Kidney tubule cell (primary cell): ENCODE data around the gene CADPS2.

Source experiments
- DNase-seq: peaks from one replicate; pipeline ENCODE4 v3.0.0-alpha.2; 2018; ENCODE audit warnings: low spot score

Gene CADPS2

DNA sequence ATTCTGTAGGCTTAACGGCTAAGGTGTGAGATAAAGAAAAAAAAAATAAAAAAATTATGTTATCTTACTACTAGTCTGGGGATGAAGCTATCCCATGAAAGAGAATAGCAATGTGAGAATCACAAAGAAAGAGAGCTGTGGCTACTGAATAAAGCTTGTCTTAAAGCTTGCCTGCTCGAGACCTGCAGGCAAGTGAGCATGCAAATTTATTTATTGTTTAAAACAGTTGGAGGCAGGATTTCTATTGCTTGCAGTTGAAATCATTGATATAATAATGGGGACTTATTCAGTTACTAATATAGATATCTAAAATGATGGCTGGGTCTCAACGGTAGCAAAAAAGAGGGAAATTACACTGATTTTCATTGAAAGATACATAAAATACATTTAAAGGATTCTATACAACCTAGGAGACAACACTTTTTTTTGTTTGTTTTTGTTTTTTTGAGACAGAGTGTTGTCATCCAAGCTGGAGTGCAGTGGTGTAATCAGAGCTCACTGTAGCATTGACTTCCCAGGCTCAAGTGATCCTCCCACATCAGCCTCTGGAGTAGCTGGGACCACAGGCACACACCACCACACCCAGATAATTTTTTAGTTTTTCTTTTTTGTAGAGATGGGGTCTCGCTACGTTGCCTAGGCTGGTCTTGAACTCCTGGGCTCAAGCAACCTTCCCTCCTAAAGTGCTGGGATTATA lies 437.2 kb downstream of the CADPS2 start:
- no peak for DNase-seq

GRCh38 chr7:122442929-122443328 lies 443.3 kb downstream of the CADPS2 start:
- no peak for DNase-seq

DNA sequence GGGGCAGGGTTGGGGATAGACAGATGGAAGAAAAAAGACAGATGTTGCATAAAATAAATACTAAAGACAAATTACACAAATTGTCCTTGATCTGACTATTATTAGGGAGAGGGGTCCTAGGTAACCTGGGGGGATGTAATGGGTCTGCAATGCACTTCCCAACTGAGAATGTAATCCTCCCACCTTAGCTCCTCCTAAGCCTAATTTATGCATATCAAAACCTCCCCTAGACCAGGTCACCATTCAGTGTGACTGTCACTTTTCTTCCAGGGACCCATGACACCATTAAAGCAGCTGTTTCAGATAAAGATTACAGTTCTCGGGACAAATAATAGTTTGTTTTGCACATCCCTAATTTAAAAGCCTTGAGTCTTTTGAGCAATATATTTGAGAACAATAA lies 447.8 kb downstream of the CADPS2 start:
- DNase-seq = no peak

- no peak for DNase-seq
Measured at GRCh38 chr7:122438006-122438405, 448.3 kb downstream of the CADPS2 start.

DNA sequence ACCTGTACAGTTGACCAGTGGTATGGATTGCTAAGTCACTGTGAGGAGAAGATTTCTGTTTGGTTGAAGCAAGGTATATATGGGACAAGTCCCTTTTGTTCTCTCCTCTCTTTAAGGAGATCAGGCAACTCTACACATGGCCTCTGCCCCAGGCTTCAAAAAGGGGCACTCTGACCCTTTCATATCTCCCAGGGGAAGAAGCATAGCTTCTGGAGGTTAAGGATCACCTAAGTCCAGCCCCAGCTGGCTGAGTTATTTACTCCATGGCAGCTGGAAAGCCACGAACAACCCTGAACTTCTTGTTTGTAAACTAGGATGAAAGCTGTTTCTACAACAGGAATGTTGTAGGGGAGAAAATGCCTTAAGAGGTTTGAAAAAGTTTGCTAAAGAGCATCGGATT lies 452.5 kb downstream of the CADPS2 start:
- DNase-seq = no peak

- DNase-seq = no peak
Measured at GRCh38 chr7:122430710-122431109, 455.6 kb downstream of the CADPS2 start.

DNA sequence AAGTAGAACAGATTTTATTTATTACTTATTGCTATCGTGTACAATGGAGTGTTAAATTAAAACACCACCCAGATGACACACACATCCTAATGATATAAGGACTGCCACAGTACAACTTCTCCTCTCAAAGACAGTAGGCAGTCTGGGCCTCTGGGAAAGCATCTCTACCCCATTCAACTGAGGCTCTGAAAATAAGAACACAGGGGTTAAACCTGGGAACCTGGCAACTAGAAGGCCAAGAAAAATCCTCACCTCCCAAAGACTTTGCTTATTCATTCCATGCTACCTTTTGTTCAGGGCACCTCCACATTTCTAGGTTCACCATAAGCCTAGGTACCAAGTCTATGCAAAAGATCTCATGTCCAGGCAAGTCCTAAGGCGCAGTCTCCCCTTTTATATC lies 456.3 kb downstream of the CADPS2 start:
- no peak for DNase-seq

GRCh38 chr7:122425731-122426130 lies 460.5 kb downstream of the CADPS2 start:
- DNase-seq = no peak

DNA sequence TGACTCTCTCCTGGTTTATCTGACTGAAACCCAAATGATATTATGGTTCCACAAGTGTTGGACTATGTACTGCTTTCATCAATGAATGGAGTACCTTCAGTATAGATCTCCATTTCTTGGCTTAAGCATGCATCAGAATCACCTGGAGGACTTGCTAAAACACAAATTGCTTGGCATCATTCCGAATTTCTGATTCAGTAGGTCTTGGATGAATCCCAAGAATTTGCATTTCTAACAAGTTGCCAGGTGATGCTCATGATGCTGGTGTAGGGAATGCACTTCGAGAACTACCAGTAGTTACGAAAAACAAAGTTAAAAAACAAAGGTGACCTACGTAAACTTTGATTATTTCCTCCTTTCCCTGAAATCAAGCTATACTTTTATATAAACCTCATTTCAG lies 462.7 kb downstream of the CADPS2 start:
- DNase-seq = no peak

DNA sequence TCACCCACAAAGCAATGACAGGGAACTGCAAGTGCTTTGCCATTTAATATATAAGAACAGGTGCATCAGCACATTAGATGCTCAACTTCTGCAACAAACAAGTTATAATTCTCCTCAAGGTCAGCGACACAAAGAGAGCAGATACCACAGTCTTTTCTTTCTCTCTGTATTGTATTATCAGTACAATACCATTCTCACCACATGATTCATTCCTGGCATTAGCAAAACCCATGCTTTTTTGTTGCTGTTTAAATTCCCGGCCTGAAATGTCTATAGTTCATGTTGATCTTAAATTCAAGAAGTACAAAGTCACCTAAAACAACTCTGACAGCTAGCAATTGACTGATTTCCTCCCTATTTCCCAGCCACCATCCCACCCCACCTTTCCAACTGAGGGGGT lies 469.9 kb downstream of the CADPS2 start:
- no peak for DNase-seq

DNA sequence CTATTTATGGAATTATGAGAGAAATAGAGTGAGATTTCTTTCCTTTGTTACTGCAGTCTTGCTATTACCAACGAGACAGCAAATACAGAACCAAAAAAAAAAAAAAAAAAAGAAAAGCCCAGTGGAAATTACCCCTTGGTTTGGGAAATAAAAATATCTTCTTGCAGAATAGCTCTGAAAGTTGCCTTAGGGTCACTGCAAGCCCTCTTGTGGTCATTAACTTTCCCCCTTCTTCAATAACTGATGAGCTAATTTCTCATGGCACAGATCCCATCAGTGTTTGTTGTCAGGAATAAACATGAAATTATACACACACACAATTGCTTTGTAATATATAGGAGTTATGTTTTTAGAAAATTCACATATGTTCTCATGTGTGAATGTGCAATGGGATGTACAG lies 470.8 kb downstream of the CADPS2 start:
- no peak for DNase-seq

DNA sequence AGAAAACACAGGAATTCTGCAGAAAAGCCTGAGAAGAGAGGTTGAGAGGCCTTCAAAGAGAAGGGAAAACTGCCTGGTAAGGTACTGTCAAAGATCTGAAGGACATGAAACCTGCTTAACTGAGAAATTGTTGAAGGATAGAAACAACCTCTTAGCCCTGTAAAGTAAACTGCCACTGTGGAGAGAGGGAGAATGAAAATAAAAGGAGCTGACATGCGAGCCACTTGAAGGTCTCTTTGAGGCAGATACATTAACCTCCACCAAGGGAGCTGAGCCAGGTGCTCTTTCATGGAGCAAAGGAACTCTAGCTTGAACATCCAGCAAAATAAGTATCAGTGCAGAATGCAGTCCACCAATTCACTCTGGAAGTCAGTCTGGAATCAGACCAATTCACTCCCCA lies 472.9 kb downstream of the CADPS2 start:
- no peak for DNase-seq

DNA sequence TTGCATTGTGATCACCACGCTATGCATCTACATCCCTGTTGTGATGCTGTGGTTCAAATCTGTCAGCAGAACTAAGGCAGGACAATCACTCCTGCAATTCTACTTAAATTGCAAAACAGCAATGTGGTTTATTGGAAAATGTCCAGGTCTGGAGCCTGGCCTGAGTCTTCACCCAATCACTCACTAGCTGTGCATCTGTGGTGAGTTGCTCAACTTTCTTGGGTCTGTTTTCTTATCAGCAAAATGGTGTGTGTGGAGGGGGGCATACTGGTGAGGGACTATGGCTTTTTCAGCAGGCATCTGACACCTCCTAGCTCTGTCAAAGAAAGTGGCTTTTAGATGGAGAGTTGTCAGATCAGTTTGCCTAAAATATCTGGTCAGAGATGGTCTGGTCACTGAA lies 473.4 kb downstream of the CADPS2 start:
- DNase-seq = peak; percentile 16

DNA sequence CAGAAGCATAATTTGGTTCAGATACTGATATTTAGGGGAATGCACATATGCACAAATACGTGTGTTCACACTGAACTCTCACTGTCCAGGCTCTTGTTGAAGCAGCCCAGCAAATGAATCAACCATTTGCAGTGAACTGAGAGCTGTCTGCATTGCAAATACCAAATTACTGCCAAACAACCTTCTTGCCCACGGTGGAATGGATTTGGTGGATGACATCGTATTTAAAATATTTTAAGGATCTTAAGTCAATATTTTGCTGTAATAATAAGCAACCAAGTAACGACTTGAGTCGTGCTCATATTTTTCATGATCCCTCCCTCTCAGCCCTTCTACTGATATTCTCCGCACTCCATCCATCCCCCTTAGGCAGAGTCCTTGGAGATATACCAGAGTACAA lies 473.8 kb downstream of the CADPS2 start:
- peak; percentile 31 for DNase-seq

GRCh38 chr7:122407195-122407594 lies 479.1 kb downstream of the CADPS2 start:
- DNase-seq = no peak

GRCh38 chr7:122403113-122403512 lies 483.1 kb downstream of the CADPS2 start:
- DNase-seq = no peak

DNA sequence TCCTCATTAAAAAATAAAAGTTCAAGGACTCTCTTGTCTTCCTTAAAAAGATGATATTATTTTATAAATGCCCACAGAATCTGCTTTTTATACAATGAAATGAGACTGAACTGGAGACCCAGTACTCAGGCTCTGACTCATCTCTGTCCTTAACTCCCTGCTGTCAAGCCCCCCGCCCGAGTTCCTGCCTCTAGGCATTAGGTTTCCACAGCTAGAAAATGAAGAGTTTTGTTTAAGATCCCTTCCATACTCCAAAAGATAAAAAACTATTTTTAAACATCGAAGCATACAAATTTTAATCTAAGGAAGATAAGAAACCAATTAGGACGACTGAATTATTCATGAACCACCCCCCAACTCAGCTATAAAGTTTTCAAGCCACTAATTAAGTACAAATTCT lies 484.0 kb downstream of the CADPS2 start:
- no peak for DNase-seq

DNA sequence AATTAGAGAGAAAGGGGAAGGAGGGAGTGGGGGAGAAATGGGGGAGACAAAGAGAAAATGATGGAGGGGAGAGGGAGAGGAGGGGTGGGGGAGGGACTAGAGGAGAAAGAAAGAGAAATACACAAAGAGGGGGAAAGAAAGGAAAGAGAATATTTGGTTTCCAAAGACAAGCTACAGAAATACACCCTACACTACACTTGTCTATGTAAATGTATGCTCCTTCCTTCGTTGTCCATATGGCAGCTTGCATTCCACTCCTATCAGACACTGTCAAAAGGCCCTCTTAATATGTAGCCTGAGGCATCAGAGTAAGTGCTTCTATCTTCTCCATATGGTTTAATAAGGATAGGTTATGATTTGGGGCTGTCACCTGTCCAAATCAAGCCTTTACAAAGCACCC lies 488.9 kb downstream of the CADPS2 start:
- DNase-seq = no peak

- DNase-seq = no peak
Measured at GRCh38 chr7:122394512-122394911, 491.7 kb downstream of the CADPS2 start.

DNA sequence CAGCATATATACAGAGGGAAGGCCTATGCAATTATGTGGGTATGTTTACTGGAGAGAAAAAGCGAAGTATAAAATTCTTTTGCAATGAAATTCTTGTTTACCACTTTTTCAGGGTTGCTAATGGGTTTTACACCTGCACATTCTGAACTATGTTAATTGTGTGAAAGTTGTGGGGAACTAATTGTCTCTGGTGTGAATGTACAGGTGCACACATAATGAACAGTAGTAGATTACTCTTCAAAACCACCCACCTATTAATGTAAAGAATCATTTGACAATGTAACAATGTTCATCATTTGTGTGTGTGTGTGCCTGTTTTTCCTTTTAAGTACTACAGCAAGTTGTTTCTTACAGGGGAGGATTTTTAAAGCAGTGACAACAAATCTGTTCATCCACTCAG lies 501.7 kb downstream of the CADPS2 start:
- DNase-seq = no peak

- DNase-seq = peak; percentile 50
Measured at GRCh38 chr7:122383934-122384333, 502.3 kb downstream of the CADPS2 start.

- DNase-seq = no peak
Measured at GRCh38 chr7:122380992-122381391, 505.3 kb downstream of the CADPS2 start.

DNA sequence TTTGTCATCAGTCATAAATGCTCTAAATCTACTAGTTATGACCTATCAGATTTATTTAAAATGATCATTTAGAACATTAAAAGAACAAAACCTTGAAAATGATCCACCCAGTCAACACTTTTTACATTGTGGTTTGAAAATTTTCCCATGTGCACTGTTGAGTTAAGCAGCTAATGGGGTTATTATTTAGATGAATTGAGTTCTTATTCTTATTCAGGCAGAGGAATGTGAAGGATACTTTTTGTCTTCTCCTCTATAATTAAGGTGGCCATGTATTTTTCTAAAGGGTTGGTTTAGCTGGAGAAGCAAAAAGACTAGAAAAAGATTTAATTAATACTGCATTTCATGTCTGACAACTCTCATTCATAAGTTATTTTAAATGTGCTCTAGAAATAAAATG lies 506.8 kb downstream of the CADPS2 start:
- no peak for DNase-seq

GRCh38 chr7:122369756-122370155 lies 516.5 kb downstream of the CADPS2 start:
- no peak for DNase-seq
